PFSK-1 (cell line): ENCODE data around the gene ATAD3C.

Source experiments
- FOXP2 ChIP-seq: optimal IDR thresholded peaks from 2 replicates; pipeline ENCODE3; 2011; ENCODE audit warnings: borderline replicate concordance, control low read depth, inconsistent platforms; ENCODE audit not compliant: insufficient read depth; ENCODE audit errors: extremely low read length, extremely low read depth
- POLR2AphosphoS5 ChIP-seq: IDR thresholded peaks from 2 replicates; pipeline ENCODE4 v1.6.1; 2012; ENCODE audit warnings: low read depth, mild to moderate bottlenecking, control low read depth, low read length, moderate library complexity
- REST ChIP-seq, 2 experiments: IDR thresholded peaks; 2 replicates each; pipeline versions ENCODE4 v1.6.1 to v1.8.0; 2011 to 2012; ENCODE audit warnings: low read depth in 2 of 2, low read length in 2 of 2, control low read depth in 1 of 2, inconsistent platforms in 1 of 2, mild to moderate bottlenecking in 1 of 2, moderate library complexity in 1 of 2; ENCODE audit not compliant: insufficient read depth in 1 of 2
- SIN3A ChIP-seq: IDR thresholded peaks from 2 replicates; pipeline ENCODE4 v1.6.1; 2012; ENCODE audit warnings: mild to moderate bottlenecking, low read length, moderate library complexity, borderline replicate concordance; ENCODE audit not compliant: insufficient read depth
- TAF1 ChIP-seq: IDR thresholded peaks from 2 replicates; pipeline ENCODE4 v1.6.1; 2012; ENCODE audit warnings: low read length, control low read depth, borderline replicate concordance; ENCODE audit not compliant: insufficient read depth

The ATAD3C gene

GRCh38 chr1:1415751-1416150, 33.7 kb upstream of the ATAD3C start:
- TF ChIP-seq POLR2AphosphoS5: no peak
- no peak for TF ChIP-seq TAF1
- TF ChIP-seq REST (IDR thresholded peaks at IDR 0.05; ENCODE audit: insufficient read depth in 1 of 2, low read depth in 2 of 2, low read length in 2 of 2): no peak
- TF ChIP-seq FOXP2: no peak
- no peak for TF ChIP-seq SIN3A

- TF ChIP-seq POLR2AphosphoS5 (no peak), REST (IDR thresholded peaks at IDR 0.05; ENCODE audit: insufficient read depth in 1 of 2, low read depth in 2 of 2, low read length in 2 of 2) (no peak), TAF1 (no peak), SIN3A (no peak), FOXP2 (no peak)
Measured at GRCh38 chr1:1418464-1419362, 30.8 kb upstream of the ATAD3C start.

- no peak for TF ChIP-seq FOXP2
- no peak for TF ChIP-seq TAF1
- TF ChIP-seq REST (IDR thresholded peaks at IDR 0.05; ENCODE audit: insufficient read depth in 1 of 2, low read depth in 2 of 2, low read length in 2 of 2): no peak
- TF ChIP-seq SIN3A: no peak
- no peak for TF ChIP-seq POLR2AphosphoS5
Measured at GRCh38 chr1:1419363-1419812, 30.1 kb upstream of the ATAD3C start.

- TF ChIP-seq TAF1: no peak
Measured at GRCh38 chr1:1419813-1420653, 29.5 kb upstream of the ATAD3C start.

GRCh38 chr1:1420654-1421141, 28.8 kb upstream of the ATAD3C start:
- no peak for TF ChIP-seq SIN3A
- no peak for TF ChIP-seq TAF1
- no peak for TF ChIP-seq REST (IDR thresholded peaks at IDR 0.05; ENCODE audit: insufficient read depth in 1 of 2, low read depth in 2 of 2, low read length in 2 of 2)
- TF ChIP-seq POLR2AphosphoS5: no peak
- TF ChIP-seq FOXP2: no peak
